Superior temporal gyrus (tissue), 1 donor: Measurements from ENCODE around the gene WNK2.

Experiments
- DNase-seq: peaks from one replicate; pipeline ENCODE4 v3.0.0-alpha.2; 2016; ENCODE audit errors: extremely low spot score

WNK2 gene

DNA sequence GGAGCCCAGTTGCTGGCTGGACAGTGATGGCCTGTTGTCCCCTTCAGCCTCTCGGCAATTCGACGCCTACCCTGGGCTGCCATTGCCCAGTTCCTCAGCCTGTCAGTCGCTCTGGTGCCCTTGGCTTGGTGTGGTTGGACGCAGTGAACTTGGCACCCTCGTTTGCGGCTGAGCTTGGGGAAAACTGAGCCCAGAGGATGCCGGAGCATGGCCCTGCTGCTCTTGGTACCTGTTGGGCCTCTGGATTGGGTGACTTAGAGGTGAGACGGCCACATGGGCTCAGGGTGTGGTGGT lies 16.5 kb downstream of the WNK2 start:
- no peak for DNase-seq

DNA sequence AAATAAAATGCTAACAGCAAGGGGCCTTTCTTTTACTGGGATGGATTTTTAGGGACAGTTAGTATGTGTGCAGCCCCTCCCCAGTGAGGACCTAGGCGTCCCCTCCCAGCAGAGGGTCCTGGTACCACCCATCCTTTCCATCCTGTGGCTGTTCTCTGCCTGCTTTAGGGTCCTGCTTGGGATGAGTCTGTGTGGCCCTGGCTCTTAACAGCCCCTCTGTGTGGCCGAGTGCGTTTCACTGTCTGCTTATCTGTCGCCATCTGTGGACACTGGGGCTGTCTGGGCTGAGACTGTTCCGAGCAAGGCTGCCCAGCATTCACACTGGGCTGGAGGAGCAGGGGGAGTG lies 17.0 kb downstream of the WNK2 start:
- DNase-seq: no peak

DNA sequence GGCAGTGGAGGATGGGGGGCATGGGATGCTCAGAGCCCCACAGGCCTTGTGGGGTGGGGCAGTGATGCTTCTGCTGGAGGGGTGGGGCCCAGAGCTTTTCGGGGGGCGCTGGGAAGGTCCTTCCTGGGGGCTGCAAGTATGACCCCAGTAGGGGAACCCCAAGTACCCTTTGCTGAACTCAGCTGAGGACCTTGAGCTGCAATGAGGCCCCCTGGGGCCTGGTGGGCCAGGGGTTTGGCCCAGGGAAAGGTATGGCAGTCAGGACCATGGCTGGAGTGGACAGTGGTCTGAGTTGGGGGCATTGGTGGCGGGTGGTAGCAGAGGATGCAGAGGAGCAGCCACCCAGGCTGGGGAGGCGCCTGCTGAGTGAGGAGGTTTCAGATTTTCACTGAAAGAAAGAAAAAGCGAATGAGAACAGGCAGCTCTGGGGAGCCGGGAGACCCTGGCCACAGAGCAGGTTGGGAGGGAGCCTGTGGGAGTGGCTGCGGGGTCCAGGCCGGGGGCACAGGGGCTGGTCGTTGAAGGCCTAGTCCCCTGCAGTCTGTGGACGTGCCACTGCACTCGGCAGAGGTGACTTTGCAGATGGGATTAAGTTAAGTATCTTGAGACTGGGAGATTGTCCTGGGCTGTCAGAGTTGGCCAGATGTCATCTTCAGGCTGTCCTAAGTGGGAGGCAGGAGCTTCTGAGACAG lies 19.2 kb downstream of the WNK2 start:
- DNase-seq: no peak

DNA sequence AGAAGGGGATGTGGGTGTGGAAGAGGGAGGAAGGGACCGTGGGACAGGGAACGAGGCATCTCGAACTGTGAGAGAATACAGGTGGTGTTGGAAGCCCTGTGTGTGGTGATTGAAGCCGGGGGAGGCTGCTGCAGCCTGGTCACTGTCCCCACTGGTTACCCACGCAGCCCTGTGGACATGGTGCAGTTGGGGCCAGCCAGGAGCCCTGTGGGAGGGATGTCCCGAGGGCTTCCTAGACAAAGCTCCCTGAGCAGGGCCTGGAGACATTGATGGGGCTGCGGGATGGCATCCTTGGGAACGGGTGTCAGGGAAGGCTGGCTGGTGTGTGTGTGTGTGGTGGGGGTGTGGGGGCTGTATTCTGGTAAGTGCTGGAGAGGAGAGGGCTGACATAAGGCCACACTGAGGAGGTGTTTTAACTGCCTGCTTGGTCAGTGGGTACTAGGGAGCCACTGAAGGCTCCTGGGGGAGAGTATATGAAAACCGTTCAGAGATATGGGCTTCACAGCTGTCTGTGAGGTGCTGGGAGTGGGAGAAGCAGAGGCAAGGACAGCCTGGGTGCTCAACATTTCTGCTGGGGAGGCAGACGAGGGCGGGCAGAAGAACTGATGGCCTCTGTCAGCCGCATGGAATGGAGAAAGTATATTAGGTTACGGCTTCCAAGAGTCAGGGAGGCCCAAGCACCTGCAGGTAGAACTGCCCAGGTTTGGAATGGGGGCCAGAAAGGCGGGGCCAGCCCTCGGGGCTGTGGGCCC lies 20.0 kb downstream of the WNK2 start:
- DNase-seq: no peak

DNA sequence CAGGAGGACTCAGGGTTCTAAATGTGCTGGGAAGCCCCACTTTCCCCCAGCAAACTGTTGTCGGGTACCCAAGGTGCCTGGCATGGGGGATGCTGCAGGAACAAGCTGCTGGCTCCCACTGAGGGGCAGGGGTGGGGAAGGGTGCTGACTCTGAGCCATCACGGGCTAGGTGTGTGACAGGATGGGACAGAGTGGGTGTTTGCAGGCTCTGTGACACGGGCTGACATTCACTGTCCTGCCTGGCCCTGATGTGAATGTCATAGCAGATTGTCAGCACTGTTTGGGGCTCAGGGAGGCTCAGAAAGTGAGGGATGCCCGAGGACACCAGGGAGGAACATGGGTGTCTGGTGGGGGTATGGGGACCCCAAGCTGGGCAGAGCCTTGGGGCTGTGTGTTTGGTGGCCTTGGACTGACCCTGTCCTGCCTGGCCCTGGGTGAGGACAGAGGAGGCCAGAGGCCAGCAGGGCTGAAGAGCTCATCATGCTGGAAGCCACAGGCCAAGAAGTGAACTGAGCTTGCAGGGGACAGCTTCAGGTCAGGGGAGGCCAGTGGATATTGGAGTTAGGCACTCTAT lies 20.6 kb downstream of the WNK2 start:
- DNase-seq: no peak

DNA sequence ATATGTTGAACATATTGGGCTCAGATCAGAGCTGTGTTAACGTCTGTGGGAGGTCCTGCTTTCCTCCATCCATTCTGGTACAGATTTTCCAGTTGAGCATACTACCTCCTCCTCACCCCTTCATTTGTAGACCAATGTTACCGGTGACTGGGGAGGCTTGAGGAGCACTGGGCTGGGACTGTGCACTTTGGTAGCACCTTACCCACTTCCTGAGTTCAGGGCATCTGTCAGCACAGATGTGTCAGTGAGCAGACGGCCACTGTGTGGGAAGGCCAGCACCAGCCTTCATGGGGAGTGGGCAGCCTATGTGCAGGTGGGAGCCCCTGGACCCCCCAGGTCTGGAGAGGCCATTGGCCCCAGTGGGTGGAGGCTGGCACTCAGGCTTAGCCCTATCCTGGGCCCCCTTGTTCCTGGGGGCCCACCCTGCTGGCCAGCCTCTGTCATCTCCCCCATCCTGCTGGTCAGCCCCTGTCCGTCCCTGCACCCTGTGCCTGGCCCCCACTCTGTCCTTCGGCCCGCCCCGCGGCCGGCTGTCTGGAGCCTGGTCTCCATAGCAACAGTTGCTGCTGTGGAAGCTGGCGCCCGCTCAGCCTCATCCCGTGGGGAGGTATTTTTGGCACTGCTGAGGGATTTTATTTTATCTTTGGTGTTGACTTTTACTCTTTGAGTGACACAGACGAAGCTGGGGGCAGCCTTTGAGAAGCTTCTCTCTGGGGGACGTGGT lies 21.3 kb downstream of the WNK2 start:
- peak; percentile 63 for DNase-seq

DNA sequence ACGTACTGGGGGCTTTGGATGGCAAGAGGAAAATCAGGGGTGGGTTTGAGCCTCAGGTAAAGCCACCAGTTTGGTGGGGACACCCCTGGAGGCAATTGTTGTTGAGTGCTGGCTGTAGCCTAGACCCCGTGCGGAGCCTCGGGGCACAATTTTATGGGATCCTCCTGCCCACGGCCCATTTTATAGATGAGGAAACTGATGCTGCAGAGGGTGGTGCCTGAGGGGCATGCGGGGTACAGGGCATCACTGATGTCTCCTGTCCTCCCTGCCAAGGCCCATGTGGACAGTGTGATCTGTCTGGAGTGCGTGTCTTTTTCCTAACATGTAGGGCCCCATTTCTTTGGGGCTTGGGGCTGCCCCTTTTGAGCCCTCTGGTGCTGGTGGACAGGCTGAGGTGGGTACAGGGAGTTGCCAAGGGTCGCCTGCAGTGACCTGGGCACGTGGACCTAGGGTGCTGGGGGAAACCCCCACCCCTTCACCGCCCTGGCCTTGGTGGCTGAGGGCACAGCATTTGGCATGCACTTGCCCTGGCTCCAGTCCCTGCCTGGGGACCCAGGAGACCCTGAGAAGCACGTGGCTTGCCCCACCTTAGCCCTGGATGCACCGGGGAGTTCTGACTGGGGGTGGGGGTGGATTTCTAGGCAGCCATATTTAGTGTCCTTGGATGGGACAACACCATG lies 22.1 kb downstream of the WNK2 start:
- no peak for DNase-seq

DNA sequence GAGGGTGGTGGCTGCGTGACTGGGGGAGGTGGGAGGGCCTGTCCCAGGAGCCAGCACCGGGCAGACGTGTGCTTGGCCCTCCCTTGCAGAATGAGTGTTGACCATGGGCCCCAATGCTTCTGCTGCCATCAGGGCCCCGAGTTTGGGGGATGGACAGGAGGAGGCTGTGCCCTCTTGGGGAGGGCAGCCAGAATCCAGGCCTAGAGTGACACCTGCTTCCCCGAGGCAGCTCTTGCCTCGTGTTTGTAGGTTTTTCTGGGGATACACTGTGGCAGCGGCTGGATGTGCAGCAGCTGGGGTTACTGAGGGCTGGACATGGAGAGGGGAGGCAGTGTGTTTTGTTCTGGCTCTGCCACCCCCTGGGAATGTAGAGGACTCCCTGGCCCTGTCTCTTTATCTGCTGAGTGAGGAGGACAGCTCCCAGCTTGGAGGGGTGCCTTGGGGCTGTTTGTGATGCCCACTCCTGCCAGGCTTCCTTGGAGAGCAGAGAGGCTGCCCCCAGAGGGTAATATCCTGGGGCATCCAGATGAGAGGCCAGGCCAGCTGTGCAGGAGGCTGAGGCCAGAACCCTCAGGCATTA lies 22.7 kb downstream of the WNK2 start:
- DNase-seq: no peak

DNA sequence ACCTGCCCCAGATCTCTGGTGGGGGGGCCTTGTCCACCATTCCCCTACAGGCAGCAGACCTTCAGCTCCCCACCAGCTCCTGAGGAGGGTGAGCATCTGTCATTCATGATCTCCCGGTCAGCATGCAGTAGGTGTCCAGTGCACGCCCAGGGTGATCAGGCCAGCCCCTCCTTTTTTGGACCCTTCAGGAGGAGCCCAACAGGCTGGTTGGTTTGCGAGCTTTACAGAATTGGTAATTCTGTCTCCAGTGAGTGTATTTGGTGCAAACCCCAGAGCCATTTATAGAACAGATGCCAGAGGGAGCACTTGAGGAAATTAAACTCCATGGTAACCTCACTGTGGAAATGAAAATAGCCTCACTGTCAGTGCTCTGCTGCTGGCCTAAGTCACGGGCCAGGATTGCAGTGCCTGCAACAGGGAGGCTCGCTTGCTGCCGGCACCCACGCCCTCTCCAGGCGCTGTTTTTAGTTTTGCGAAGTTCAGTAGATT lies 23.4 kb downstream of the WNK2 start:
- peak; percentile 69 for DNase-seq

DNA sequence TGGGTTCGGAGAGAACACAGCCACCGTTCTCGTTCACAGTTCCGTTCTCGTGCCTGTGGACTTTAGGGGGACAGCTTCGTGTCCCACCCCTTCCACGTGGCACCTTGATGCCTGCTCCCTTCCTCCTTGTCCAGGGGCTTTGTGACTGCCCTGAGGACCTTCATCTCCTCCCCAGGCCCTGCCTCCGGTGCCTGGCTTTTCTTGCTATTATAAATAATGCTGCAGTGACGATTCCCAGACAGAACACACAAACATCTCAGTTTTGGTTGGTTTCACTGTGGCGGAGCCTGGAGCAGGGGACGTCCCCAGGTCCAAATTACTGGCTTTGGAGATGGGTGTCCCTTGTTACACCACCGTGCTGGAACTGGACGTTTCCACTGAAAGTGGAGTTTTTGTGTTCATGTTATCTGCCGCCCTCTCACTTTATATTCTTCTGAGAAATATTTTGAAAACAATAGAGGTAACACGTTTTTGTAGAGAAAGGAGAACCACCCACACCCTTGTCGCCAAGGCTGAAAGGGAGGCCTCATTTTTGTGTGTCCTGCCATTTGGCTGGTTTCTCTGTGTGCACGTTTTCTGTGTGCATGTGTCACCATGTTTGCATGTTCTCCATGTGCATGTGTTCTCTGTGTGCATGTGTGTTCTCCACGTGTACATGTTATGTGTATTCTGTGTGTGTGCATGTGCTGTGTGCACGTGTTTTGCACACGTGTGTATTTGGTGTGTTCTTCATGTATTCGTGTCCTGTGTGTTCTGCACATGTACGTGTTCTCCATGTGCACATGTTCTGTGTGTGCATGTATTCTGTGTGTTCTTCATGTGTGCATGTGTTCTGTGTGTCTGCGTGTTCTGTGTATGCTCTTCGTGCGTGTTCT lies 24.2 kb downstream of the WNK2 start:
- DNase-seq: no peak

DNA sequence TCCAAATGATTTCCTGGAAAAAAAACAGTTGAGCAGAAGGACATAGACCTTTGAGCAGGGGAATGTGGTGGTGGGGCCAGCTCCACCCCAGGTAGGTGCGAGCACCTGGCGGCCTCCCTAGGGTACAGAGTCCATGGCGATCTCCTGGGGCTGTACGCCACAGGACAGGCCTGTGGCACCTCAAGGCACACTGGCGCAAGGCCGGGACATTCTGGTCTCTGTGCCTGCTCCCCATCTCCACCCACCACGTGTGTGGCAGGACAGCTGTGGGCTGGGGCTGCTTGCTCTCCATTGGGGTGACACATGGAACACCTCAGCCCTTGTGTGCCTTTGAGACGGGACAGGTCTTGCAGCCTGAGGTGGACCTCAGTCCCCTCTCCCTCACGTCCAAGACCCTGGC lies 25.2 kb downstream of the WNK2 start:
- DNase-seq: no peak

DNA sequence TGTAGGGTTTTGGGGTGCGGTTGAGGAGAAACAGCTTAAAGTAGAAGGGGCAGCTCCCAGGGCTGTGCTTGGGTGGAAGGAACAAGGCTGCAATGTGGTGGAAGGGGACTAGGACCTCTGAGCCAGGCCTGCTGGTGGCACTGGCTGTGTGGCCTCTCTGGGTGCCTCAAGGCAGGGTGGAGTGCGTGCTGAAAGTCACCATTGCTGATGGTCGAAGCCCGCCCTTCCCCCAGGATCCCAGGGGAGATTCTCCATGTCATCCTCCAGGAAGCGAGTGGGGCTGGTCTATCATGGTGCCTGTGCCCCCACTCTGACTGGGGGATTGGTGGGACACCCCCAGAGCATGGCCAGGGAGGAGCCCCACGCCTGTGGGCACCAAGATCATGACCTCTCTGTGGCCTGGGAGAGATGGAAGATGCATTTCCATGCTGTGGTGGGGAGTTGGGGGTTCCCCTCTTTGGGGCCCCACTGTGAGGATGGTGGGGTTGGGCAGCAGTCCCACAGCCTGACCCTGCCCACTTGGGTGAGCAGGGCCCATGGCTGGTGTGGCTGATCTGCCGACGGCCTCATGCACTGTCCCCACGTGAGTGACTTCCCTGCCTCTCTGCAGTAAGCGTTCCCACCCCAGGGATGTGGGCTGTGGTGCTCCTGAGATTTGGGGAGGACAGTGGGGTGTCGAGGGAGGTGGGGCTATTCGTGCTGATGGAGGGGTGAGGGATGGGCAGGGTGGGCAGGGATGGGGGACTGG lies 25.8 kb downstream of the WNK2 start:
- no peak for DNase-seq

DNA sequence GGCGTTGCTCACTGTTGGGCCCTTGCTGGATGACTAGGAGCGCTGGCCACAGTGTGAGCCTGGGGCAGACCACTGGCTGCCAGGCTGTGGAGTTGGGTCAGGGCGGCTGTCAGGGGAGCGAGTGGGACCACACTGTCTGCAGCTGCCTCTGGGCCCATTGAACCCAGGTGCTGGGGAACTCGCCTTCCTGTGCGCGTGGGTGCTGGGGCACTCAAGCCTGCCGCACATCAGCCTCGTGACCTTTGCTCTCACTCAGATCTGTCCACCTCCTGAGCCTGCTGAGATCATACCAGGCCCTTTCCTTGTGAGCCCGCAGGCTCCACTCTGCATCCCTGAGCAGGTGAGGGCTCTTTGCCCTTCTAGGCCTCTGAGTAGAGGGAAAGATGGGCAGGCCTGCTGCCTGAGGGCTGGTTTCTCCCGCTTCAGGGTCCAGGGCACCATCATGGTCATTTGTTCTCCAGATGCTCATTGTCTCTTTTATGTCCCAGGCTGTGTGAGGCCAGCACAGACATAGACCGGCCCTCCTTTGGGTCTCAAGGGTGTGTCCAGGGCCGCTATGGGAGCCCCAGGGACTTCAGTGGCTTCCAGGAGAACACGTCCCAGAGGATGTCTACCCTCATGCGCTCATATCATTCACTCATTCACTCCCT lies 26.5 kb downstream of the WNK2 start:
- DNase-seq: no peak

DNA sequence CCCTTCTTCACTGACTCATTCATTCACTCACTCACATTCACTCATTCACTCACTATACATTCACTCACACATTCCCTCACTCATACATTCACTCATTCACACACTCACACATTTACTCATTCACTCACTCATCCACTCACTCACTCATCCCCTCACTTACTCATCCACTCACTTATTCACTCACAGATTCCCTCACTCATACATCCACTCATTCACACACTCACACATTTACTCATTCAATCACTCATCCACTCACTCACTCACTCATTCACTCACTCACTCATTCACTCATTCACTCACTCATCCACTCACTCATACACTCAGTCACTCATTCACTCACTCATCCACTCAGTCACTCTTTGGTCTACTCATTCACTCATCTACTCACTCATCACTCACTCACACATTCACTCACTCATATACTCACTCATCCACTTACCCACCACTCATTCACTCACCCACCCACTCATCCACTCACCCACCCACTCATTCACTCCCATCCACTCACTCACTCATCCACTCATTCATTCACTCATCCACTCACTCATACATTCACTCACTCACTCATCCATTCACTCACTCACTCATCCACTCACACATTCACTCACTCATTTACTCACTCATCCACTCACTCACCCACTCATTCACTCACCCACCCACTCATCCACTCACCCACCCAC lies 27.2 kb downstream of the WNK2 start:
- DNase-seq: no peak

DNA sequence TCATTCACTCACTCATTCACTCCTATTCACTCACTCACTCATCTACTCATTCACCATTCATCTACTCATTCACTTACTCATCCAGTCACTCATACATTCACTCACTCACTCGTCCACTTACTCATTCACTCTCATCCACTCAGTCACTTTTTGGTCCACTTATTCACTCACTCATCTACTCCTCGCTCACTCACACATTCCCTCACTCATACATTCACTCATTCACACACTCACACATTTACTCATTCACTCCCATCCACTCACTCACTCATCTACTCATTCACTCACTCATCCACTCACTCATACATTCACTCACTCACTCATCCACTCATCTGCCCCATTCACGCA lies 27.7 kb downstream of the WNK2 start:
- DNase-seq: no peak

DNA sequence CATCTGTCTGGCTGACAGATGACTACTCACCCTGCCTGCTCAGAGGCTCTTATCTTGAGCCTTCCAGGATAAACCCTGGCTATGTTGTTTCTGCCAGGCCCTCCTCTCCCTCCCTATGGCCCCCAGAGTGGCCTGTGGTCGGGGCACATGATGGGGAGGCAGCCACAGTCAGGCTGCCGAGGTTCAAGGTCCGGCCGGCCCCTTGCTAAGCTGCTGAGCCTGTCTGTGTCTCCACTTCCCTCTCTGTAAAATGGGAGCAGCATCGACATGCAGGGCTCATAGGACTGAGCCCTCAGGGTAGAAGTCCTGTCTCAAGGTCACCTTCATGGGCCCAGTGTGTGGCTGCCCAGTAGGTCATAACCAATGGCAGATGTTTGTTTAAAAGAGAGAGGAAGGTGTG lies 28.5 kb downstream of the WNK2 start:
- no peak for DNase-seq

DNA sequence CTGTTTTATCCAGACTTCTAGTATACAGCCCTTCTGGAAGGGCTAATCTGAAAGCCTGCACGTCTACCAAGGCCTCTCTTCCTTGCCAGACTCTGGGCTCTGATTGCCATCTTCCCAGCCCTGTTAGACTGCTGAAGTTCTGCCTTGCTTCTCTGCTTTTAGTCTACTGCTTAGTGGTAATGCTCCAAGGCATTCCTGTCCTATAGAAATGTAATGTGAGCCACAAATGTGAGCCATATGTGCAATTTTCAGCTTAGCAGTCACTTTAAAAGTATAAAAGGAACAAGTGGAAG lies 32.1 kb downstream of the WNK2 start:
- DNase-seq: no peak

DNA sequence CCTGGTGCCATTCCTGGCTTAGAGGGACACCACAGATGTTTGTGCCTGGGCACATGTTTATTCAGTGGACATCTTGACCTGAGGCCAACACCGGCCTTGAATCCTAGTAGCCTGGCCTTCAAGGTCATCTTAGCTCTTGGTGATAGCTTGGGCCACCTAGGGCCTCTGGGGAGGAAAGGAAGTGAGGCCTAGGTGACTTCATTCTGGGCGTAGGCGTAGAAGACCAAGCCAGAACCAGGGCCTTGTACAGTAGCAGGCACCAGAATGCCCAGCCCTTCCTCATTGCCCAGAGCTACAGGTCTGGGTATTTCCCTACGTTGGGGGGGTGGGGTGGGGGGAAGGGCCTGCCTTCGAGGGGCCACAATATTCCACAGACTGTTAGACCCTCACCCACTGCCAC lies 33.8 kb downstream of the WNK2 start:
- no peak for DNase-seq

DNA sequence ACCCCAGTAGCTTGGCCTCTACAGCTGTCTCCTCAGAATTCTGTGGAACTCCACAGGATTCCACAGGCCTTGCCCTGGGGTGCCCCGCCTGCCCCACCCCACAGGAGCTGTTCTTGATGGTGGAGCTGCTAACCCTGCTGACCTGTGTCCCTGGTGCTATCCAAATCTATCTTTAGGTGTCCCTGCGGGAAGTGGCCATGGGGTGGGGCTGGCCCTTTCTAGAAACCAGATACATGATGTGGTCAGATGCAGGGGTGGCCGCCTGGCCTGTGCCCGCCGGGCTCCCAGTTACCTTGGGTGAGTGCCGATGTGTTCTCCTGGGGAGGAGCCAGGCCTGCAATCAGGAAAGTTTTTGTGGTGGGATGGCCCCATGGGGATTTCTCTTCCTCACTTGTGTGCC lies 34.2 kb downstream of the WNK2 start:
- DNase-seq: no peak
